H9 (cell line): Measurements from ENCODE around the gene JPH2. TPM values are rescaled to one million over a fixed set of nuclear protein-coding genes. Genes with fewer than 3 reads are reported as not detected.

Experiments
- DNase-seq: peaks from one replicate; pipeline ENCODE4 v3.0.0-alpha.2; 2017
- H2AFZ ChIP-seq: one replicate; pipeline ENCODE4 v1.6.1; 2013; ENCODE audit warnings: mild to moderate bottlenecking, low read length, control low read depth, moderate library complexity
- H2AK5ac ChIP-seq: 2 replicates; pipeline ENCODE4 v1.6.1; 2013; ENCODE audit warnings: low read length, control low read depth, mixed read lengths; ENCODE audit not compliant: insufficient read length
- H2BK120ac ChIP-seq: one replicate; pipeline ENCODE4 v1.6.1; 2013; ENCODE audit warnings: low read depth, mild to moderate bottlenecking, low read length, control low read depth, inconsistent platforms; ENCODE audit not compliant: poor library complexity, severe bottlenecking
- H2BK12ac ChIP-seq: 2 replicates; pipeline ENCODE4 v1.6.1; 2013; ENCODE audit warnings: low read length, control low read depth, mixed read lengths, low read depth; ENCODE audit not compliant: insufficient read length
- H2BK15ac ChIP-seq: 2 replicates; pipeline ENCODE4 v1.6.1; 2013; ENCODE audit warnings: low read depth, low read length, control low read depth
- H2BK20ac ChIP-seq: one replicate; pipeline ENCODE4 v1.6.1; 2013; ENCODE audit warnings: low read depth, mild to moderate bottlenecking, low read length, control low read depth, inconsistent platforms; ENCODE audit not compliant: poor library complexity, severe bottlenecking
- H2BK5ac ChIP-seq: 2 replicates; pipeline ENCODE4 v1.6.1; 2013; ENCODE audit warnings: low read length, control low read depth, mixed read lengths; ENCODE audit not compliant: insufficient read length
- H3K14ac ChIP-seq: 2 replicates; pipeline ENCODE4 v1.6.1; 2013; ENCODE audit warnings: low read length, control low read depth; ENCODE audit not compliant: insufficient read depth
- H3K18ac ChIP-seq: 2 replicates; pipeline ENCODE4 v1.6.1; 2013; ENCODE audit warnings: low read depth, mild to moderate bottlenecking, mixed read lengths, low read length, control low read depth; ENCODE audit not compliant: insufficient read length
- H3K23ac ChIP-seq: 2 replicates; pipeline ENCODE4 v1.6.1; 2013; ENCODE audit warnings: low read length, control low read depth, mixed read lengths, low read depth; ENCODE audit not compliant: insufficient read length
- H3K23me2 ChIP-seq: 2 replicates; pipeline ENCODE4 v1.6.1; 2013; ENCODE audit warnings: low read depth, mild to moderate bottlenecking, mixed read lengths, low read length, control low read depth; ENCODE audit not compliant: insufficient read length, poor library complexity, severe bottlenecking
- H3K27ac ChIP-seq: 2 replicates; pipeline ENCODE4 v1.5.1; 2013; ENCODE audit warnings: low read length, control low read depth, mixed read lengths, low read depth; ENCODE audit not compliant: insufficient read length
- H3K27me3 ChIP-seq: 2 replicates; pipeline ENCODE4 v1.6.1; 2013; ENCODE audit warnings: low read length, control low read depth, inconsistent platforms; ENCODE audit not compliant: insufficient read depth
- H3K4ac ChIP-seq: 2 replicates; pipeline ENCODE4 v1.6.1; 2013; ENCODE audit warnings: low read depth, mild to moderate bottlenecking, control low read depth, inconsistent platforms, low read length, moderate library complexity
- H3K4me1 ChIP-seq: 2 replicates; pipeline ENCODE4 v1.6.1; 2013; ENCODE audit warnings: low read length, control low read depth, inconsistent platforms; ENCODE audit not compliant: insufficient read depth
- H3K4me2 ChIP-seq: 2 replicates; pipeline ENCODE4 v1.6.1; 2013; ENCODE audit warnings: low read length, control low read depth, mixed read lengths; ENCODE audit not compliant: insufficient read length, insufficient read depth
- H3K56ac ChIP-seq: 2 replicates; pipeline ENCODE4 v1.6.1; 2013; ENCODE audit warnings: low read depth, mild to moderate bottlenecking, mixed read lengths, low read length, control low read depth; ENCODE audit not compliant: insufficient read length
- H3K79me1 ChIP-seq: 2 replicates; pipeline ENCODE4 v1.6.1; 2013; ENCODE audit warnings: low read depth, mild to moderate bottlenecking, moderate library complexity, low read length, control low read depth, inconsistent platforms; ENCODE audit not compliant: insufficient read depth, poor library complexity, severe bottlenecking
- H3K79me2 ChIP-seq: 2 replicates; pipeline ENCODE4 v1.6.1; 2013; ENCODE audit warnings: low read length, control low read depth, inconsistent platforms; ENCODE audit not compliant: insufficient read depth
- H3K9ac ChIP-seq: 2 replicates; pipeline ENCODE4 v1.6.1; 2013; ENCODE audit warnings: low read length, control low read depth, mixed read lengths; ENCODE audit not compliant: insufficient read length; ENCODE audit errors: extremely low read depth
- H3K9me3 ChIP-seq: one replicate; pipeline ENCODE4 v1.6.1; 2013; ENCODE audit warnings: low read depth, low read length, inconsistent platforms; ENCODE audit not compliant: control insufficient read depth
- H3T11ph ChIP-seq: one replicate; pipeline ENCODE4 v1.6.1; 2013; ENCODE audit warnings: mild to moderate bottlenecking, low read length, control low read depth, inconsistent platforms
- H4K20me1 ChIP-seq: one replicate; pipeline ENCODE4 v1.6.1; 2013; ENCODE audit not compliant: control insufficient read depth, insufficient read length, insufficient read depth
- H4K5ac ChIP-seq: 2 replicates; pipeline ENCODE4 v1.6.1; 2013; ENCODE audit warnings: low read depth, mild to moderate bottlenecking, mixed read lengths, low read length, control low read depth; ENCODE audit not compliant: insufficient read length
- H4K8ac ChIP-seq: replicated peaks from 2 replicates; pipeline ENCODE4 v1.6.1; 2013; ENCODE audit warnings: low read length, control low read depth, mixed read lengths, low read depth; ENCODE audit not compliant: insufficient read length
- H4K91ac ChIP-seq: 2 replicates; pipeline ENCODE4 v1.6.1; 2013; ENCODE audit warnings: low read depth, mild to moderate bottlenecking, moderate library complexity, mixed read lengths, low read length, control low read depth; ENCODE audit not compliant: insufficient read length
- H3K27ac Mint-ChIP-seq, 3 experiments: 2 replicates in 2 of 3; 3 replicates in 1 of 3; pipeline ENCODE4 v1.8.0; 2020 to 2021; ENCODE audit warnings: mixed read lengths in 3 of 3, mild to moderate bottlenecking in 1 of 3, moderate library complexity in 1 of 3
- H3K27me3 Mint-ChIP-seq: 2 replicates; pipeline ENCODE4 v1.8.0; 2021; ENCODE audit warnings: low read depth, mild to moderate bottlenecking, moderate library complexity, mixed read lengths
- H3K36me3 Mint-ChIP-seq, 3 experiments: 2 replicates in 2 of 3; 3 replicates in 1 of 3; pipeline ENCODE4 v1.8.0; 2020 to 2021; ENCODE audit warnings: low read depth in 3 of 3, mixed read lengths in 3 of 3; ENCODE audit not compliant: insufficient read depth in 1 of 3
- H3K4me1 Mint-ChIP-seq, 2 experiments: 2 replicates each; pipeline ENCODE4 v1.8.0; 2020; ENCODE audit warnings: mixed read lengths in 2 of 2
- H3K4me3 Mint-ChIP-seq, 2 experiments: 2 replicates in 1 of 2; 3 replicates in 1 of 2; pipeline ENCODE4 v1.8.0; 2020 to 2021; ENCODE audit warnings: mild to moderate bottlenecking in 2 of 2, mixed read lengths in 2 of 2, moderate library complexity in 1 of 2
- H3K9me3 Mint-ChIP-seq, 2 experiments: 2 replicates in 1 of 2; 3 replicates in 1 of 2; pipeline ENCODE4 v1.8.0; 2020; ENCODE audit warnings: mild to moderate bottlenecking in 2 of 2, mixed read lengths in 2 of 2, moderate library complexity in 1 of 2
- WGBS: extraction: QIAGEN DNeasy Blood & Tissue Kit; methylation state at CpG from one replicate; pipeline ENCODE4 v1.1.7; 2013; ENCODE audit warnings: missing lambda C conversion rate, low lambda C conversion rate, mixed read lengths; ENCODE audit not compliant: insufficient read length; ENCODE audit errors: extremely low coverage; 5-methylcytosine and 5-hydroxymethylcytosine counted together
- total RNA-seq: library from RNA; stranded (reverse); gene quantifications from 2 replicates; pipeline ENCODE4 v1.2.1, GENCODE V29; 2021
- TF ChIP-seq, protein P1 (sequence below): fragments of 200-600 bp; sonication (generic); conservative IDR thresholded peaks from 3 replicates; pipeline ENCODE4 v1.8.0; 2021; ENCODE audit warnings: antibody characterized with exemption, mild to moderate bottlenecking

JPH2 gene
- total RNA-seq, 1 experiment from 2014 or later: 0.31 TPM

DNA sequence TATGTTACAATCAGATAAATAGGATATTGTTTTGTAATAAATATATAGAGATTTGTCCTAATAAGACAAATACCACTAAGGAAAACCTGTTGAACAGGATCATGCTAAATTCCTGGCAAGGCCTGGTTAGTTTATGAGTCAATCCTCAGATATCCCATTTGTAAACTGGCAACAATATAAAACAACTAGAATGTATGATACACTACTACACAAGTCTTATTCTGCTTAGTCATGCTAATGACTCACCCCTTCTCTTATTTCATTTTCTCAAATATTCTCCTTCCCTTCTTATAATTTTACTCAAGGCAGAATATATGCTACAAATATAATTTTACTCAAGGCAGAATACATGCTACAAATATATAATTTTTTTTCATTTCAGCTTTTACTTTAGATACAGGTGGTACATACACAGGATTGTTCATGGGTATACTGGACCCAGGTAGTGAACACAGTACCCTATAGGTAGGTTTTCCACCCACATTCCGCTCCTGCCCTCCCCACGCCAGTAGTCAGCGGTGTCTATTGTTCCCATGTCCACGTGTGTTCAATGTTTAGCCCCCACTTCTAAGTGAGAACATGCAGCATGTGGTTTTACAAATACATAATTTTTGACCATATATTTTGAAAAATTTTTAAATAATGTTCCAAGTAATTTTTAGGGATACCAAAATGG, 17.3 kb upstream of the JPH2 start:
- Mint-ChIP-seq H3K27ac (no peak overlapping the region), H3K9me3 (no peaks in the 10 kb centered on the region), H3K27me3 (no peaks in the 10 kb centered on the region), H3K4me1 (peaks cover 13 to 19% of the 10 kb centered on the region in 2 experiments), H3K36me3 (peaks cover 27 to 65% (median 59%) of the 10 kb centered on the region in 3 experiments), H3K4me3 (no peak overlapping the region)
- Histone ChIP-seq H3K27me3 (no peaks in the 10 kb centered on the region), H3K4ac (no peak overlapping the region), H3T11ph (no peak overlapping the region), H4K91ac (no peak overlapping the region), H2AFZ (no peak overlapping the region), H4K8ac (no peak overlapping the region), H2BK12ac (no peak overlapping the region), H3K79me1 (peaks cover 5% of the 10 kb centered on the region), H3K23ac (no peak overlapping the region), H3K27ac (no peak overlapping the region), H4K5ac (no peak overlapping the region), H3K9me3 (no peaks in the 10 kb centered on the region), H3K56ac (no peak overlapping the region), H2BK5ac (no peak overlapping the region), H3K23me2 (peaks cover under 1% of the 10 kb centered on the region), H3K18ac (no peak overlapping the region), H4K20me1 (no peaks in the 10 kb centered on the region), H3K14ac (no peak overlapping the region), H3K79me2 (peaks cover 14% of the 10 kb centered on the region), H2BK15ac (no peak overlapping the region), H3K4me2 (no peak overlapping the region), H2BK20ac (no peak overlapping the region), H2AK5ac (no peak overlapping the region), H2BK120ac (no peak overlapping the region), H3K9ac (no peak overlapping the region), H3K4me1 (no peaks in the 10 kb centered on the region)
- WGBS: no CpG with 5 or more reads among the region's 4 CpGs
- DNase-seq: no peak
- TF ChIP-seq, protein P1, sequence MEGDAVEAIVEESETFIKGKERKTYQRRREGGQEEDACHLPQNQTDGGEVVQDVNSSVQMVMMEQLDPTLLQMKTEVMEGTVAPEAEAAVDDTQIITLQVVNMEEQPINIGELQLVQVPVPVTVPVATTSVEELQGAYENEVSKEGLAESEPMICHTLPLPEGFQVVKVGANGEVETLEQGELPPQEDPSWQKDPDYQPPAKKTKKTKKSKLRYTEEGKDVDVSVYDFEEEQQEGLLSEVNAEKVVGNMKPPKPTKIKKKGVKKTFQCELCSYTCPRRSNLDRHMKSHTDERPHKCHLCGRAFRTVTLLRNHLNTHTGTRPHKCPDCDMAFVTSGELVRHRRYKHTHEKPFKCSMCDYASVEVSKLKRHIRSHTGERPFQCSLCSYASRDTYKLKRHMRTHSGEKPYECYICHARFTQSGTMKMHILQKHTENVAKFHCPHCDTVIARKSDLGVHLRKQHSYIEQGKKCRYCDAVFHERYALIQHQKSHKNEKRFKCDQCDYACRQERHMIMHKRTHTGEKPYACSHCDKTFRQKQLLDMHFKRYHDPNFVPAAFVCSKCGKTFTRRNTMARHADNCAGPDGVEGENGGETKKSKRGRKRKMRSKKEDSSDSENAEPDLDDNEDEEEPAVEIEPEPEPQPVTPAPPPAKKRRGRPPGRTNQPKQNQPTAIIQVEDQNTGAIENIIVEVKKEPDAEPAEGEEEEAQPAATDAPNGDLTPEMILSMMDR: no peak
